OCI-LY3 (cell line): ENCODE measurements around the gene C16orf90.
"Not testable (repeated sequence)": the region's sequence is repeated elsewhere in the genome, so short reads cannot be mapped to it uniquely, and the experiment has no call there.

ENCODE experiments used
- H2AFZ ChIP-seq: fragments of 200-600, 300-600 bp; shearing (Covaris generic); 2 replicates; pipeline ENCODE4 v1.6.0; 2014; ENCODE audit warnings: antibody characterized with exemption, low read depth, low read length
- H3K27ac ChIP-seq: fragments of 200-600, 300-600 bp; sonication (generic); 2 replicates; pipeline ENCODE4 v1.5.1; 2014; ENCODE audit warnings: mild to moderate bottlenecking, low read length, moderate library complexity, mixed read lengths
- H3K27me3 ChIP-seq: fragments of 200-600, 300-600 bp; sonication (generic); 2 replicates; pipeline ENCODE4 v1.6.1; 2014; ENCODE audit warnings: low read depth, low read length, mixed read lengths
- H3K36me3 ChIP-seq: fragments of 200-600, 300-600 bp; sonication (generic); replicated peaks from 2 replicates; pipeline ENCODE3; 2014; ENCODE audit warnings: low read depth, low read length, mixed read lengths
- H3K4me1 ChIP-seq: fragments of 300-600, 200-600 bp; sonication (generic); 2 replicates; pipeline ENCODE4 v1.6.1; 2014; ENCODE audit warnings: low read length, mixed read lengths
- H3K4me2 ChIP-seq: fragments of 200-600, 300-600 bp; sonication (generic); 2 replicates; pipeline ENCODE4 v1.6.1; 2014; ENCODE audit warnings: low read length, mixed read lengths
- H3K4me3 ChIP-seq: fragments of 300-600, 200-600 bp; sonication (generic); 2 replicates; pipeline ENCODE4 v1.5.1; 2014; ENCODE audit warnings: antibody characterized with exemption, mild to moderate bottlenecking, low read length, moderate library complexity
- H3K79me2 ChIP-seq: fragments of 300-600, 200-600 bp; shearing (Covaris generic); 2 replicates; pipeline ENCODE4 v1.6.1; 2014; ENCODE audit warnings: mild to moderate bottlenecking, low read length, mixed read lengths
- H3K9ac ChIP-seq: fragments of 300-600, 200-600 bp; shearing (Covaris generic); 2 replicates; pipeline ENCODE4 v1.6.0; 2014; ENCODE audit warnings: mild to moderate bottlenecking, low read length, moderate library complexity
- H3K9me3 ChIP-seq: fragments of 200-600, 300-600 bp; shearing (Covaris generic); 2 replicates; pipeline ENCODE4 v1.6.1; 2014; ENCODE audit warnings: low read length, mixed read lengths; ENCODE audit not compliant: insufficient read depth
- H4K20me1 ChIP-seq: fragments of 200-600, 300-600 bp; sonication (generic); 2 replicates; pipeline ENCODE4 v1.6.1; 2016; ENCODE audit warnings: low read length, mixed read lengths; ENCODE audit not compliant: insufficient read depth
- EZH2phosphoT487 ChIP-seq: fragments of 200-600 bp; shearing (Covaris generic); IDR thresholded peaks from 2 replicates; pipeline ENCODE4 v1.6.1; 2018; ENCODE audit warnings: antibody characterized with exemption, mixed run types, low read depth
- TF ChIP-seq, protein P1 (sequence below): fragments of 200-600, 300-600 bp; sonication (generic); IDR thresholded peaks from 2 replicates; pipeline ENCODE4 v1.5.1; 2014; ENCODE audit warnings: antibody characterized with exemption, low read length, low read depth

C16orf90 gene

DNA sequence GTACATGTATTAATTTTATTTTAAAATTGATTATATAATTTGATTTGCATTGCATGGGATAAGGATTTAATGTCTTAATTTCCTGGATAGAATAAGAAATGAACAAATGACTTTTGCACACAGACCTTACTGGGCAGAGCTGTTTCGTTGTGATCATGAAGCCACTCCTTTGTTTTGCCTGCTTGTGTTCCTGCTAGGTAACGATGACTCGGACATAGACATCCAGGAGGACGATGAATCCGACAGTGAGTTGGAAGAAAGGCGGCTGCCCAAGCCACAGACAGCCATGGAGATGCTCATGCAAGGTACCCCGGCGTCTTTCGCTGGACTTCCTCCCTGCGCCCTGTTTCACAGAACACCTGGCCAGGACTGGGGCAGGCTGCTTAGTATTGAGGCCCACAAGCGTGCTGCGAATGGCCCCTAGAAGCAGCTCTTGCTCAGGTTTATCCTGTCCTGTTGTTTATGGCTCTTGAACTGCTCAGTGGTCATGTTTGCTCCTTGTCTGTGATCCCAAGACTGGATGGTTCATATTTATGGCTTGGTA is 35.2 kb upstream of the C16orf90 start:
- H3K4me3 ChIP-seq: no peak overlapping the region
- no peaks in the 10 kb centered on the region for H3K27me3 ChIP-seq
- peaks cover 8% of the 10 kb centered on the region for H3K36me3 ChIP-seq
- H3K27ac ChIP-seq: no peak overlapping the region
- H3K4me1 ChIP-seq: no peaks in the 10 kb centered on the region
- H2AFZ ChIP-seq: no peak overlapping the region
- no peaks in the 10 kb centered on the region for H4K20me1 ChIP-seq
- H3K9me3 ChIP-seq: no peaks in the 10 kb centered on the region
- no peak overlapping the region for H3K4me2 ChIP-seq
- TF ChIP-seq EZH2phosphoT487: no peak
- TF ChIP-seq, protein P1, sequence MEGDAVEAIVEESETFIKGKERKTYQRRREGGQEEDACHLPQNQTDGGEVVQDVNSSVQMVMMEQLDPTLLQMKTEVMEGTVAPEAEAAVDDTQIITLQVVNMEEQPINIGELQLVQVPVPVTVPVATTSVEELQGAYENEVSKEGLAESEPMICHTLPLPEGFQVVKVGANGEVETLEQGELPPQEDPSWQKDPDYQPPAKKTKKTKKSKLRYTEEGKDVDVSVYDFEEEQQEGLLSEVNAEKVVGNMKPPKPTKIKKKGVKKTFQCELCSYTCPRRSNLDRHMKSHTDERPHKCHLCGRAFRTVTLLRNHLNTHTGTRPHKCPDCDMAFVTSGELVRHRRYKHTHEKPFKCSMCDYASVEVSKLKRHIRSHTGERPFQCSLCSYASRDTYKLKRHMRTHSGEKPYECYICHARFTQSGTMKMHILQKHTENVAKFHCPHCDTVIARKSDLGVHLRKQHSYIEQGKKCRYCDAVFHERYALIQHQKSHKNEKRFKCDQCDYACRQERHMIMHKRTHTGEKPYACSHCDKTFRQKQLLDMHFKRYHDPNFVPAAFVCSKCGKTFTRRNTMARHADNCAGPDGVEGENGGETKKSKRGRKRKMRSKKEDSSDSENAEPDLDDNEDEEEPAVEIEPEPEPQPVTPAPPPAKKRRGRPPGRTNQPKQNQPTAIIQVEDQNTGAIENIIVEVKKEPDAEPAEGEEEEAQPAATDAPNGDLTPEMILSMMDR: no peak
- H3K9ac ChIP-seq: no peak overlapping the region
- H3K79me2 ChIP-seq: no peaks in the 10 kb centered on the region

DNA sequence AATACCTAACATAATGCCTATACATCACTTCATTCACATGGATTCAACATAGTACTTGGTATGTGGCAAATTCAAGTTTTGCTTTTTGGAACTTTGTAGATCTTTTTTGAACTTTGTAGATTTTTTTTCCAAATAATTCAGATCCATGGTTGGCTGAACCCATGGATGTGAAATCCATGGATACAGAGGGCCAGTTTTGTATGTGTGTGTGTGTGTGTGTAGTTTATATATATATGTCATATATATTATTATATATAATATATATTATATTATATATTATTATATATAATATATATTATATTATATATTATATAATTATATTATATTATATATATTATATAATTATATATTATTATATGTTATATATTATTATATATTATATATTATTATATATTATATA is 33.9 kb upstream of the C16orf90 start:
- Histone ChIP-seq H3K4me3 (no peak overlapping the region), H3K9ac (no peak overlapping the region), H4K20me1 (no peaks in the 10 kb centered on the region), H3K4me1 (no peaks in the 10 kb centered on the region), H2AFZ (no peak overlapping the region), H3K9me3 (no peaks in the 10 kb centered on the region), H3K79me2 (no peaks in the 10 kb centered on the region), H3K27ac (no peak overlapping the region), H3K27me3 (no peaks in the 10 kb centered on the region), H3K4me2 (no peak overlapping the region), H3K36me3 (peaks cover 8% of the 10 kb centered on the region)
- TF ChIP-seq, protein P1: no peak
- TF ChIP-seq EZH2phosphoT487: no peak

DNA sequence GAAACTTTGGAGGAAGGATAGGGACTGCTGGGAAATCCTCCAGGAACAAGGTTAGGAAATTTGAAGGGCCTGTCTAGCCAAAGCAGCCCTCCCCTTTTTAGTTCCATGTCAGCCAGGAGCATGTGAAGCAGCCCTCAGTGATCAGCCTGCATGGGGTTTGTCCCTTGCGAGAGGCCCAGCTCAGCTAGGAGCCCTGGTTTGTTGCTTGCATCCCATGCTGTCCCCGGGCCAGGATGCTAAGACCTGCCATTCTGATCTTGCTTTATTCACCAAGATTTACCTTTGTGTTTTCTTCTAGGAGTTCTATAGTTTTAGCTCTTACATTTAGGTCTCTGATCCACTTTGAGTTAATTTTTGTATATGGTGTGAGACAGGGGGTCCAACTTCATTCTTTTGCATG is 33.1 kb upstream of the C16orf90 start:
- H3K9me3 ChIP-seq: no peaks in the 10 kb centered on the region

DNA sequence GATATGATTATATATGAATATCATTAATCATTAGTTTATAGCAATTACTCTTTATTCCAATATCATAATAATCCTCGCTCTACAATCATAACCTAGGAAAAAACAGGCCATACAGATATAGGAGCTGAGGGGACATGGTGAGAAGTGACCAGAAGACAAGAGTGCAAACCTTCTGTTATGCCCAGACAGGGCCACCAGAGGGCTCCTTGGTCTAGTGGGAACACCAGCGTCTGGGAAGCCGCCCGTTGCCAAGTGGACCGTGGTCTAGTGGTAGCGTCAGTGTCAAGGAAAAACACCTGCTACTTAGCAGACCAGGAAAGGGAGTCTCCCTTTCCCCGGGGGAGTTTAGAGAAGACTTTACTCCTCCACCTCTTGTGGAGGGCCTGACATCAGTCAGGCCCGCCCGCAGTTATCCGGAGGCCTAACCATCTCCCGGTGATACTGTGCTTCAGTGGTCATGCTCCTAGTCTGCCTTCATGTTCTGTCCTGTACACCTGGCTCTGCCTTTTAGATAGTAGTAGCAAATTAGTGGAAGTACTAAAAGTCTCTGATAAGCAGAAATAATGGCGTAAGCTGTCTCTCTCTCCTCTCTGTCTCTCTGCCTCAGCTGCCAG is 32.0 kb upstream of the C16orf90 start:
- H3K4me3 ChIP-seq, H3K4me2 ChIP-seq: not testable (repeated sequence)

More for the DNA sequence above, 33.1 kb upstream of the C16orf90 start:
- Histone ChIP-seq H3K9ac (no peak overlapping the region), H2AFZ (no peak overlapping the region), H3K4me2 (no peak overlapping the region), H3K27me3 (no peaks in the 10 kb centered on the region), H3K4me1 (no peaks in the 10 kb centered on the region), H3K36me3 (peaks cover 8% of the 10 kb centered on the region), H3K27ac (no peak overlapping the region), H3K4me3 (no peak overlapping the region), H4K20me1 (no peaks in the 10 kb centered on the region), H3K79me2 (no peaks in the 10 kb centered on the region)
- no peak for TF ChIP-seq EZH2phosphoT487
- TF ChIP-seq, protein P1: no peak

More for the DNA sequence above, 32.0 kb upstream of the C16orf90 start:
- TF ChIP-seq, protein P1: peak; percentile 42
- H3K4me1 ChIP-seq, H3K9me3 ChIP-seq, H3K9ac ChIP-seq, H3K27ac ChIP-seq, H2AFZ ChIP-seq, H4K20me1 ChIP-seq, H3K79me2 ChIP-seq, H3K27me3 ChIP-seq: not testable (repeated sequence)
- peaks cover 12% of the 10 kb centered on the region for H3K36me3 ChIP-seq
